ENCODE measurements around the gene WDR31.

DNA sequence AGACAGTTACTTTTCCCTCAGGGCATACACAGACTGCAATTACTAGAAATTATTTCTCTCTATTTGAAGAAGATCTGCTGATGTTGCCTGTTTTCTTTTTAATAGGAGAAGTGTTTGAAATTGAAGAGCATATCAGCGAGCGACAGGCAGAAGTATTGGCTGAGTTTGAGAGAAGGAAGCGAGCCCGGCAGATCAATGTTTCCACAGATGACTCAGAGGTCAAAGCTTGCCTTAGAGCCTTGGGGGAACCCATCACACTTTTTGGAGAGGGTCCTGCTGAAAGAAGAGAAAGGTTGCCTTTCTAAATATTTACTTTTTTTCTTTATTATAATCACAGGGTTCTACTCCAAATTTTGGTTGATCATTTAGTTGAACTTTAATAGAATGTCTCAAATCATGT, 61.2 kb downstream of the WDR31 start:
- no peak for TF ChIP-seq BHLHE40 (IDR thresholded peaks at IDR 0.05; ENCODE audit: borderline replicate concordance)
- TF ChIP-seq FOXM1 (IDR thresholded peaks at IDR 0.05; ENCODE audit: borderline replicate concordance), result no peak
- TF ChIP-seq CTBP1 (IDR thresholded peaks at IDR 0.05; ENCODE audit: borderline replicate concordance), result no peak
- TF ChIP-seq TARDBP (IDR thresholded peaks at IDR 0.05), result no peak
